HUES64 (cell line): ENCODE measurements around the gene SCD5.

Experiments used
- H3K27ac ChIP-seq: 2 replicates; pipeline ENCODE4 v1.7.0; 2013; ENCODE audit warnings: low read depth, low read length, inconsistent platforms
- H3K27me3 ChIP-seq: 2 replicates; pipeline ENCODE4 v1.6.1; 2013; ENCODE audit warnings: mild to moderate bottlenecking, low read length; ENCODE audit not compliant: insufficient read depth
- H3K36me3 ChIP-seq: 2 replicates; pipeline ENCODE4 v1.6.1; 2013; ENCODE audit warnings: mild to moderate bottlenecking, low read length; ENCODE audit not compliant: insufficient read depth
- H3K4me1 ChIP-seq: 2 replicates; pipeline ENCODE4 v1.6.1; 2013; ENCODE audit warnings: mild to moderate bottlenecking, low read length, moderate library complexity; ENCODE audit not compliant: insufficient read depth
- H3K4me3 ChIP-seq: 2 replicates; pipeline ENCODE4 v1.5.1; 2013; ENCODE audit warnings: mild to moderate bottlenecking, low read length, moderate library complexity
- H3K9ac ChIP-seq: 2 replicates; pipeline ENCODE4 v1.6.1; 2013; ENCODE audit warnings: mild to moderate bottlenecking, low read depth, low read length
- H3K9me3 ChIP-seq: 2 replicates; pipeline ENCODE4 v1.6.1; 2013; ENCODE audit warnings: low read depth, low read length; ENCODE audit not compliant: insufficient read depth
- WGBS: fragments of 150-250, 120-280 bp; methylation state at CpG from one replicate; pipeline ENCODE4 v1.1.7; 2013; ENCODE audit warnings: missing lambda C conversion rate; 5-methylcytosine and 5-hydroxymethylcytosine counted together

SCD5 gene

DNA sequence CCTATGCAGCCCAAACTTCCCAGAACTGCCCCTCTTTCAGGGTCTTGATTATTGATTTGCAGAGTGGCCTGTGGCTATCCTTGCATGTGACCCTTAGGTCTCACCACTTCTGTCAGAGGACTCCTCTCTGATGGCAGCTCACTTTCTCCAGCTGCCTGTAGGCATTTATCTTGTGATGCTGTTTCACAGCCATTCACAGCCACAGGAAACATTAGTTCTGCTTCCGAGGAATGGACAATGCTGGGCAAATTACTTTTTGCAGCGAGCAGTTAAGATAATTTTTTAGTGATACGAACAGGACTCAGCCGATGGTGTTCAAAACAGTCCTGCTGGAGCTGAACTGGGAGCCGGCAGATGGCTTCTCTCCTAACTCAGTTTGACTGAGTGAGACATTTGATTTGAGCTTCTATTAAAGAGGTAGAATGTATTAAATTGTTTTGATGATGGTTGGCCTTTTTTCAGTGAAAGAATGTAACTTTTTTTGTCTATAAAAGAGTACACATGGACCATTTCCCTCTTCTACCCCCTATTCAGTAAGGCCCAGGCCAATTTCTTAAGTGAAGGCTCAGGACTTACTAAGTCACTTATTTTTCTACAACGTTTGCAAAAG is 178.4 kb downstream of the SCD5 start:
- no peaks in the 10 kb centered on the region for H3K9me3 ChIP-seq
- H3K9ac ChIP-seq: no peak overlapping the region
- no peaks in the 10 kb centered on the region for H3K4me1 ChIP-seq
- H3K4me3 ChIP-seq: no peak overlapping the region
- no peaks in the 10 kb centered on the region for H3K27me3 ChIP-seq
- no peaks in the 10 kb centered on the region for H3K36me3 ChIP-seq
- WGBS: 83% methylated on average over 6 of the region's 6 CpGs
- no peak overlapping the region for H3K27ac ChIP-seq

DNA sequence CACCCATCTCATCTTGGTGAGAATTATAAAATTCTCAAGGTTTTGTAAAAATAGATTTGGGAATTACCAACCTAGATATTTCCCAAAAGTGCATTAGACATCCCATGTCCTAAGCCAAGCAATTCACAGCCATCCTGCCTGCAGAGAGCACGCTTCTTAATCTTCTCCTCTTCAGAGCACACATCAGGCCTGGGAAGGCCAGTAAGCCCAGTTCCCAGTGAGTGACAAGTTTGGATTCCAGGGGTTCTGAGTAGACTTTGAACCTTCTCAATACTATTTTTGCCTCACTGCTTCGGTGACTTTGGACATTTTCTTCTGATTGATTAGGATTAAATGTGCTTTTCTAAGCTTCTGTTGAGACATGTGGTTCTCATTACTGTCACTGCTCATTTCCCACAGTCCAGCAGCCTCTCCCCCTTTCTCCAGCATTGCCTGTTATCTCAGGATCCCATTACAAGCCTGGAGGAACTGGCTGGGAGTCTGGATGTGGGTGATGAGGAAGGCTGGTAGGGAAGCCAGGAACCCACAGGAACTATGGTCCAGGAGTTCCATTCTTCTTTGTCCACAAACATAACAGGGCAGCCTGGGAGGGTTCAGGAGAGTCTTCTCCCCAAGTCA is 180.4 kb downstream of the SCD5 start:
- no peak overlapping the region for H3K9ac ChIP-seq
- 93% methylated on average over 2 of the region's 2 CpGs for whole genome bisulfite sequencing
- H3K4me1 ChIP-seq: no peaks in the 10 kb centered on the region
- H3K4me3 ChIP-seq: no peak overlapping the region
- H3K36me3 ChIP-seq: no peaks in the 10 kb centered on the region
- no peaks in the 10 kb centered on the region for H3K27me3 ChIP-seq
- H3K9me3 ChIP-seq: no peaks in the 10 kb centered on the region
- no peak overlapping the region for H3K27ac ChIP-seq

GRCh38 chr4:82614838-82615449 is 183.7 kb downstream of the SCD5 start:
- no peak overlapping the region for H3K4me3 ChIP-seq
- no peaks in the 10 kb centered on the region for H3K4me1 ChIP-seq
- H3K9ac ChIP-seq: no peak overlapping the region
- no peaks in the 10 kb centered on the region for H3K9me3 ChIP-seq
- H3K27me3 ChIP-seq: no peaks in the 10 kb centered on the region
- no peaks in the 10 kb centered on the region for H3K36me3 ChIP-seq
- WGBS: 90% methylated on average over 5 of the region's 5 CpGs
- no peak overlapping the region for H3K27ac ChIP-seq

- H3K4me3 ChIP-seq: no peak overlapping the region
- no peaks in the 10 kb centered on the region for H3K36me3 ChIP-seq
- no peaks in the 10 kb centered on the region for H3K9me3 ChIP-seq
- no peaks in the 10 kb centered on the region for H3K27me3 ChIP-seq
- H3K9ac ChIP-seq: no peak overlapping the region
- 89% methylated on average over 3 of the region's 3 CpGs for WGBS
- no peaks in the 10 kb centered on the region for H3K4me1 ChIP-seq
- H3K27ac ChIP-seq: no peak overlapping the region
Measured at GRCh38 chr4:82613121-82613520, 185.5 kb downstream of the SCD5 start.

DNA sequence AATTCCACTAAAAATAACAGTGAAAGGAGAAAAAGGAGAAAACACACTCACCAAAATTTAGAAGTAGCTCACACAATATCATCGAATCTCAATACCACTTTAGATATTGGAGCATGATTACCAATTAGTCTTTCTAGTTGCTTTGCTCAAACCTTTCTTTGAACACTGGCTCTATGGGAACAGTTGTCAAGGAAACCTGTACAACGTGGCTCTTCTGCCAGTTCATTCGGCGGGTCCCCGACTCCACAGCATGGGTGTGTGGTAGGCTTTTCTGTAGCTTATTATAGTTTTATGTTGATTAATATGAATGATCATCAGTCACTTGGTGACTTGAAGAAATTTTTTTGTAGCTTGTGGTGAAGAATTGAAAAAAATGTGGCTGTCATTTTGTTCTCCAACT is 186.6 kb downstream of the SCD5 start:
- Histone ChIP-seq H3K4me1 (no peaks in the 10 kb centered on the region), H3K4me3 (no peak overlapping the region), H3K36me3 (no peaks in the 10 kb centered on the region), H3K9me3 (no peaks in the 10 kb centered on the region), H3K9ac (no peak overlapping the region), H3K27me3 (no peaks in the 10 kb centered on the region), H3K27ac (no peak overlapping the region)
- 93% methylated on average over 5 of the region's 5 CpGs for WGBS

- H3K9ac ChIP-seq: no peak overlapping the region
- no peaks in the 10 kb centered on the region for H3K9me3 ChIP-seq
- no peak overlapping the region for H3K27ac ChIP-seq
- no peaks in the 10 kb centered on the region for H3K36me3 ChIP-seq
- WGBS: 72% methylated on average over 2 of the region's 4 CpGs
- H3K4me1 ChIP-seq: no peaks in the 10 kb centered on the region
- no peaks in the 10 kb centered on the region for H3K27me3 ChIP-seq
- no peak overlapping the region for H3K4me3 ChIP-seq
Measured at GRCh38 chr4:82611527-82611926, 187.1 kb downstream of the SCD5 start.

- Histone ChIP-seq H3K27ac (no peak overlapping the region), H3K36me3 (no peaks in the 10 kb centered on the region), H3K27me3 (no peaks in the 10 kb centered on the region), H3K9ac (no peak overlapping the region), H3K9me3 (no peaks in the 10 kb centered on the region), H3K4me1 (no peaks in the 10 kb centered on the region), H3K4me3 (no peak overlapping the region)
- 100% methylated on average over 2 of the region's 2 CpGs for whole genome bisulfite sequencing
Measured at GRCh38 chr4:82610041-82610440, 188.6 kb downstream of the SCD5 start.

DNA sequence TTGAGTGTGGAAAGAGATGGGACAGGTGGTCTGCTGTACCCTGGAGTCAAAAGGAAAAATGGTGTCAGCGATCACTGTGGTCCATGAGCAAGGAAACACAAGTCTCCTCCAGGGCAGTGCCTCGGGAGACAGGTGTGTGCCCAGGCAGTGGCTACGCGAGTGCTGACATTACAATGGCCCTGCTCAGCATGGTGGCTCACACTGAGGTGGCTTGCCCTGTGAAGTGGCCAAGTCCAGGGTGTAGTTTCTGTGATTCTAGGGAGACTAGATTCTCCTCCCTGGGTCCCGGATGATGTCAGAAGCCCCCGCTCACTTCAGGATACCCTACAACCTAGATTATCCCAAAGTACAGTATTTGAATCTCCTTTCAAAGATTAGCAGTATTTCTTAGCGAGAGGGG is 192.0 kb downstream of the SCD5 start:
- no peaks in the 10 kb centered on the region for H3K27me3 ChIP-seq
- no peaks in the 10 kb centered on the region for H3K36me3 ChIP-seq
- H3K4me3 ChIP-seq: no peak overlapping the region
- no peak overlapping the region for H3K27ac ChIP-seq
- no peaks in the 10 kb centered on the region for H3K9me3 ChIP-seq
- no peak overlapping the region for H3K9ac ChIP-seq
- 91% methylated on average over 7 of the region's 7 CpGs for WGBS
- H3K4me1 ChIP-seq: no peaks in the 10 kb centered on the region

DNA sequence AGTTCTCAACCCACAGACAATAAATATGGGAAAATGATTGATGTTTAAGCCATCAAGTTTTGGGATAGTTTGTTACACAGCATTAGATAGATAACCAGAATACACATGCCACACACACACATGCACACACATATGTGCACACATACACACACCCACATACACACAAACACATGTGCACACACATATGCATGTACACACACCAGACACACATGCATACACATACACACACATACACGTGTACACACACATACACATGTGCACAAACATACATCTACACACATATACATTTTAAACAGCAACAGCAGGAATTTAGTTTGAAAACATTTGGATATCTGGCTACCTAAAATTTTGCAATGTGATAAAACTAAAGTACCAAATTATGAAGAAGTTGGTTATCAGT is 194.1 kb downstream of the SCD5 start:
- no peak overlapping the region for H3K9ac ChIP-seq
- H3K4me3 ChIP-seq: no peak overlapping the region
- H3K27me3 ChIP-seq: no peaks in the 10 kb centered on the region
- H3K9me3 ChIP-seq: no peaks in the 10 kb centered on the region
- no peak overlapping the region for H3K27ac ChIP-seq
- 93% methylated on average over 1 of the region's 1 CpG for WGBS
- no peaks in the 10 kb centered on the region for H3K36me3 ChIP-seq
- H3K4me1 ChIP-seq: no peaks in the 10 kb centered on the region

DNA sequence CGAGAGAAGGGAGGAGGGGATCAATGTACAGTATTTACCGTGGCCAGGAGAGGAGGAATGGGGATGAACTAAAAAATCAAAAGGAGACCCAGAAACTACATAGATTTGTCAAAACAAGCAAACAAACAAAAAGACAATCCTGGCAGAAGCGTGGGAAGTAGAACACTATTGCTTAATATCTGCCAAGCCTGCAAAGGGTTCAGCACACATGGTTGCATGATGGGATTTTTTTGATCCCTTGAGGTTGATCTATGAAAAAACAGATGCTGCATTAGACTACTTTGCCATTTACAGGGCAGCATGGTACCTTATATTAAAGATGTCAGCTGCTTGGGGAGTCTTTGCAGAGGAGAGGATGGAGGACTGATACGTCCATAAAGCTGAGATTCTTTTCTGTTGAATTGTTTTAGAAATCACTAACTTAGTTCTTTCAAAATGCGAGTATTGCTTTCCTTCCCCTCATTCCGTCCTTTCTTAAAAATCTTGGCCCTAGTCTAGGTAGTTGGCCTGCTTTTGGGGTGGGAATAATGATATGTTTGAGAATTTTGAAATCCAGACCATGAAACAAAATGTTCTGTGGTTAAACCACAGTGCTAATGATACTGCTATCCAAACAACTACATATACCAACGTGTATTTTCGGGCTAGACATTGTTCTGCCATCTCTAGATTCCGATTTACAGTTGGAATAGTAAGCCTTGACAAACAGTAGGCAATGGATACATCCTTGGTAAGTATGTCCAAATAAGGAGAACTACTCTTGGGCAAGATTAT is 197.2 kb downstream of the SCD5 start:
- Histone ChIP-seq H3K27ac (no peak overlapping the region), H3K9me3 (no peaks in the 10 kb centered on the region), H3K9ac (no peak overlapping the region), H3K4me3 (no peak overlapping the region), H3K4me1 (no peaks in the 10 kb centered on the region), H3K36me3 (no peaks in the 10 kb centered on the region), H3K27me3 (no peaks in the 10 kb centered on the region)
- 94% methylated on average over 7 of the region's 9 CpGs for WGBS

DNA sequence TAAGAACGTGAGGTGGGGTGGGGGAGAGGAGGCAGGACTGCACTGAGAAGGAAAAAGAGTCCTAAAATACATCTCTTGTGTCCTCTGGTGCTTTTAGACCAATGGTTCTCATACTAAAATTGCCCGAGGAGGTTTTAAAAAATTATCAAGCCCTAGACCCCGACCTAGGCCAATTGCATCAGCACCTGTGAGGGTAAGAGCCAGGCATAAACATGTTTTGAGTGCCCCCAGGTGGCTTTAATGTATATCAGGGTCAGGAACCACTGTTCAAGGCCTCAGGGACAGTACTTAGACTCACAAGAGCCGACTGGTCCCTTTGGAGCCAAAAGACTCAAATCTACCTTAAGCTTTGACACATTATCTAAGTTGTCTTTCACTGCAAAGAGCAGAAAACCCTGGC is 199.3 kb downstream of the SCD5 start:
- Histone ChIP-seq H3K27me3 (no peaks in the 10 kb centered on the region), H3K9me3 (no peaks in the 10 kb centered on the region), H3K4me3 (no peak overlapping the region), H3K27ac (no peak overlapping the region), H3K9ac (no peak overlapping the region), H3K4me1 (no peaks in the 10 kb centered on the region), H3K36me3 (no peaks in the 10 kb centered on the region)
- 72% methylated on average over 4 of the region's 4 CpGs for WGBS
